Measurements from ENCODE around the gene PLXNA2.

GRCh38 chr1:208002078-208002477 is 242.1 kb downstream of the PLXNA2 start:
- TF ChIP-seq, protein P1, sequence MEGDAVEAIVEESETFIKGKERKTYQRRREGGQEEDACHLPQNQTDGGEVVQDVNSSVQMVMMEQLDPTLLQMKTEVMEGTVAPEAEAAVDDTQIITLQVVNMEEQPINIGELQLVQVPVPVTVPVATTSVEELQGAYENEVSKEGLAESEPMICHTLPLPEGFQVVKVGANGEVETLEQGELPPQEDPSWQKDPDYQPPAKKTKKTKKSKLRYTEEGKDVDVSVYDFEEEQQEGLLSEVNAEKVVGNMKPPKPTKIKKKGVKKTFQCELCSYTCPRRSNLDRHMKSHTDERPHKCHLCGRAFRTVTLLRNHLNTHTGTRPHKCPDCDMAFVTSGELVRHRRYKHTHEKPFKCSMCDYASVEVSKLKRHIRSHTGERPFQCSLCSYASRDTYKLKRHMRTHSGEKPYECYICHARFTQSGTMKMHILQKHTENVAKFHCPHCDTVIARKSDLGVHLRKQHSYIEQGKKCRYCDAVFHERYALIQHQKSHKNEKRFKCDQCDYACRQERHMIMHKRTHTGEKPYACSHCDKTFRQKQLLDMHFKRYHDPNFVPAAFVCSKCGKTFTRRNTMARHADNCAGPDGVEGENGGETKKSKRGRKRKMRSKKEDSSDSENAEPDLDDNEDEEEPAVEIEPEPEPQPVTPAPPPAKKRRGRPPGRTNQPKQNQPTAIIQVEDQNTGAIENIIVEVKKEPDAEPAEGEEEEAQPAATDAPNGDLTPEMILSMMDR (IDR thresholded peaks at IDR 0.05 in 2 of 3, conservative IDR thresholded peaks at IDR 0.05 in 1 of 3; ENCODE audit: borderline replicate concordance in 1 of 3, insufficient read depth in 1 of 3, low read depth in 2 of 3, low read length in 2 of 3) = no peak
- TF ChIP-seq, protein P2, sequence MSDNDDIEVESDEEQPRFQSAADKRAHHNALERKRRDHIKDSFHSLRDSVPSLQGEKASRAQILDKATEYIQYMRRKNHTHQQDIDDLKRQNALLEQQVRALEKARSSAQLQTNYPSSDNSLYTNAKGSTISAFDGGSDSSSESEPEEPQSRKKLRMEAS (IDR thresholded peaks at IDR 0.05) = no peak
- no peak for TF ChIP-seq CBX3 (IDR thresholded peaks at IDR 0.05; ENCODE audit: low read depth)
- no peak for TF ChIP-seq POLR2AphosphoS5 (IDR thresholded peaks at IDR 0.05; ENCODE audit: low read depth, low read length)
- TF ChIP-seq POLR2A (IDR thresholded peaks at IDR 0.05; ENCODE audit: borderline replicate concordance, extremely low read depth, insufficient read depth, insufficient read length) = no peak
- no peak for TF ChIP-seq TCF7L2 (IDR thresholded peaks at IDR 0.05; ENCODE audit: borderline replicate concordance, extremely low read depth, insufficient read depth, insufficient read length)
- TF ChIP-seq YY1 (IDR thresholded peaks at IDR 0.05; ENCODE audit: extremely low read depth, insufficient replicate concordance, low read depth, low read length) = no peak
- no peak for TF ChIP-seq EZH2 (IDR thresholded peaks at IDR 0.05)
- TF ChIP-seq, protein P3, sequence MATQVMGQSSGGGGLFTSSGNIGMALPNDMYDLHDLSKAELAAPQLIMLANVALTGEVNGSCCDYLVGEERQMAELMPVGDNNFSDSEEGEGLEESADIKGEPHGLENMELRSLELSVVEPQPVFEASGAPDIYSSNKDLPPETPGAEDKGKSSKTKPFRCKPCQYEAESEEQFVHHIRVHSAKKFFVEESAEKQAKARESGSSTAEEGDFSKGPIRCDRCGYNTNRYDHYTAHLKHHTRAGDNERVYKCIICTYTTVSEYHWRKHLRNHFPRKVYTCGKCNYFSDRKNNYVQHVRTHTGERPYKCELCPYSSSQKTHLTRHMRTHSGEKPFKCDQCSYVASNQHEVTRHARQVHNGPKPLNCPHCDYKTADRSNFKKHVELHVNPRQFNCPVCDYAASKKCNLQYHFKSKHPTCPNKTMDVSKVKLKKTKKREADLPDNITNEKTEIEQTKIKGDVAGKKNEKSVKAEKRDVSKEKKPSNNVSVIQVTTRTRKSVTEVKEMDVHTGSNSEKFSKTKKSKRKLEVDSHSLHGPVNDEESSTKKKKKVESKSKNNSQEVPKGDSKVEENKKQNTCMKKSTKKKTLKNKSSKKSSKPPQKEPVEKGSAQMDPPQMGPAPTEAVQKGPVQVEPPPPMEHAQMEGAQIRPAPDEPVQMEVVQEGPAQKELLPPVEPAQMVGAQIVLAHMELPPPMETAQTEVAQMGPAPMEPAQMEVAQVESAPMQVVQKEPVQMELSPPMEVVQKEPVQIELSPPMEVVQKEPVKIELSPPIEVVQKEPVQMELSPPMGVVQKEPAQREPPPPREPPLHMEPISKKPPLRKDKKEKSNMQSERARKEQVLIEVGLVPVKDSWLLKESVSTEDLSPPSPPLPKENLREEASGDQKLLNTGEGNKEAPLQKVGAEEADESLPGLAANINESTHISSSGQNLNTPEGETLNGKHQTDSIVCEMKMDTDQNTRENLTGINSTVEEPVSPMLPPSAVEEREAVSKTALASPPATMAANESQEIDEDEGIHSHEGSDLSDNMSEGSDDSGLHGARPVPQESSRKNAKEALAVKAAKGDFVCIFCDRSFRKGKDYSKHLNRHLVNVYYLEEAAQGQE (IDR thresholded peaks at IDR 0.05; ENCODE audit: low read depth) = no peak

Measured in HCT116 (cell line).